ENCODE measurements around the gene SIK3. TPM values are rescaled to one million over a fixed set of nuclear protein-coding genes. Genes with fewer than 3 reads are reported as not detected.
A peak's percentile ranks its signal among the peaks of the same experiment; 100 is the strongest.

SIK3 gene
- total RNA-seq, 1 donor from 2014 or later: 88.4 TPM

DNA sequence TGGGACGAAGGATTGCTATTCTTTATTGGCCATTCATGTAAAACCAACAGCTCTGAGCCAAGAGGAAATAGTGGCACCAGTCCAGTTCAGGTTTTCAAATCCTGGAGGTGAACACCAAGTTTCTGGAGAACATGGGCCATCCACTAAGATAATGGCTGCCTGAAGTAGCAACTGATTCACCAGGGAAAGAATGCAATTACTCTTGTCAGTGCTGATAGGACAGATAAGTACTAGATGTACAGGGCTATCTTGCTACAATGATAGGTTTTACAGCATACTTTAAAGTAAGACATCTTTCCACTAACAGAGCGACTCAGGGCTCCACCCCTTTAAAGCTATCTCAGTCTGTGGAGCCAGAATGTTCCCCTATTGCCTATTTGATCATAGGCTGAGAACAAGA, 224.0 kb downstream of the SIK3 start:
- CTCF ChIA-PET: interaction anchor here (1.9 kb wide), 1 partner anchor 232 kb away, joined by 13 read pairs; no protein-coding TSS in a partner anchor
- no peak for ATAC-seq (ENCODE audit: low read depth)
- Mint-ChIP-seq H3K4me3 (no peak overlapping the region), H3K4me1 (no peaks in the 10 kb centered on the region), H3K36me3 (ENCODE audit: low read depth) (peaks cover 75% of the 10 kb centered on the region), H3K9me3 (no peaks in the 10 kb centered on the region), H3K27me3 (no peaks in the 10 kb centered on the region), H3K27ac (no peak overlapping the region)
- POLR2A ChIA-PET: interaction anchor here (0.7 kb wide), 1 partner anchor 797 kb away, joined by 5 read pairs; no protein-coding TSS in a partner anchor
- no peak for DNase-seq
- TF ChIP-seq, protein P1, sequence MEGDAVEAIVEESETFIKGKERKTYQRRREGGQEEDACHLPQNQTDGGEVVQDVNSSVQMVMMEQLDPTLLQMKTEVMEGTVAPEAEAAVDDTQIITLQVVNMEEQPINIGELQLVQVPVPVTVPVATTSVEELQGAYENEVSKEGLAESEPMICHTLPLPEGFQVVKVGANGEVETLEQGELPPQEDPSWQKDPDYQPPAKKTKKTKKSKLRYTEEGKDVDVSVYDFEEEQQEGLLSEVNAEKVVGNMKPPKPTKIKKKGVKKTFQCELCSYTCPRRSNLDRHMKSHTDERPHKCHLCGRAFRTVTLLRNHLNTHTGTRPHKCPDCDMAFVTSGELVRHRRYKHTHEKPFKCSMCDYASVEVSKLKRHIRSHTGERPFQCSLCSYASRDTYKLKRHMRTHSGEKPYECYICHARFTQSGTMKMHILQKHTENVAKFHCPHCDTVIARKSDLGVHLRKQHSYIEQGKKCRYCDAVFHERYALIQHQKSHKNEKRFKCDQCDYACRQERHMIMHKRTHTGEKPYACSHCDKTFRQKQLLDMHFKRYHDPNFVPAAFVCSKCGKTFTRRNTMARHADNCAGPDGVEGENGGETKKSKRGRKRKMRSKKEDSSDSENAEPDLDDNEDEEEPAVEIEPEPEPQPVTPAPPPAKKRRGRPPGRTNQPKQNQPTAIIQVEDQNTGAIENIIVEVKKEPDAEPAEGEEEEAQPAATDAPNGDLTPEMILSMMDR (IDR thresholded peaks at IDR 0.05): no peak
- intact Hi-C loops (cut with micrococcal nuclease): no loop called here

DNA sequence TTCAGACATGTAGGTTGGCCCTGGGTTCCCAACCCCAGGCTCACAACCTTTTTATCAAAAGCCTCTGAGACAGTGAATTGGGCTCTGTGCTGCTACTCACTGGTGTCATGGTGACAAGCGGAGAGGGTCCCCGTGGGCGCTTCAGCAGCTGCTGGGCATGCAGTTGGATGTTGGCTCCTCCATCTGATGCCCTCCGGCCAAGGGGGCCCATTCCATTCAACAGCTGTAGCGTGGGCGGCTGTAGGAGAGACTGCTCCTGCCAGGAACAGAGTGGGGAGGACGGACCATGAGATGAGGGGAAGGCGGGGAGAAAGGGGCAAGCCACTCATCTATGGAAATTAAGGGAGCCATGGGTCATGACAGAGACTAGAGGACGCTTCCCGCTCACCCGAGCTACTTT, 224.8 kb downstream of the SIK3 start:
- intact Hi-C loops (cut with micrococcal nuclease): no loop called here
- ChIA-PET CTCF (interaction anchor here (1.9 kb wide), 1 partner anchor 233 kb away, joined by 13 read pairs; no protein-coding TSS in a partner anchor), POLR2A (interaction anchor here (0.6 kb wide), 1 partner anchor 51 kb away, joined by 3 read pairs; no protein-coding TSS in a partner anchor)
- Mint-ChIP-seq H3K9me3 (no peaks in the 10 kb centered on the region), H3K27me3 (no peaks in the 10 kb centered on the region), H3K4me3 (no peak overlapping the region), H3K27ac (no peak overlapping the region), H3K36me3 (ENCODE audit: low read depth) (peaks cover 83% of the 10 kb centered on the region), H3K4me1 (no peaks in the 10 kb centered on the region)
- TF ChIP-seq, protein P1 (IDR thresholded peaks at IDR 0.05): no peak
- ATAC-seq (ENCODE audit: low read depth) (no peak), DNase-seq (no peak)

DNA sequence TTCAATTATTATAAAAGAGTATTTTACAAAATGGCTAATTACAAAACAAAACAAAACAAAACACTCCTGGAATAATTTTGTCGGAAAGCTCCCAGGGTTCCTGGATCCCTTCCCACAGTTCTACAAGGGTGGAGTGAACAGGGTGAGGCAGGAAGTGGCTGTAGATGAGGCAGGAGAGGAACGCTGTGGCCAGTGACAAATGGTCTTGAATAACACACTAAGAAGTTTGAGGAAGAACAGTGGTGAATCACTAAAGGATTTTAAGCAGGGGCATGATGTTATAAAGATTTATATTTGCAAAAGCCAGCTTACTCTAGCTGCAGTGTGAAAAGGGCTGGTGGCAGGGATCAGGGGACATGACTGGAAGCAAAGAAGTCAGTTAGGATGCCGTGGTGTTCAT, 227.0 kb downstream of the SIK3 start:
- ChIA-PET CTCF (no interaction called here), POLR2A (no interaction called here)
- Mint-ChIP-seq H3K4me3 (no peak overlapping the region), H3K4me1 (no peaks in the 10 kb centered on the region), H3K27ac (no peak overlapping the region), H3K36me3 (ENCODE audit: low read depth) (peaks cover 93% of the 10 kb centered on the region), H3K9me3 (no peaks in the 10 kb centered on the region), H3K27me3 (no peaks in the 10 kb centered on the region)
- TF ChIP-seq, protein P1 (IDR thresholded peaks at IDR 0.05): no peak
- no peak for DNase-seq
- intact Hi-C loops (cut with micrococcal nuclease): no loop called here
- ATAC-seq (ENCODE audit: low read depth): no peak

DNA sequence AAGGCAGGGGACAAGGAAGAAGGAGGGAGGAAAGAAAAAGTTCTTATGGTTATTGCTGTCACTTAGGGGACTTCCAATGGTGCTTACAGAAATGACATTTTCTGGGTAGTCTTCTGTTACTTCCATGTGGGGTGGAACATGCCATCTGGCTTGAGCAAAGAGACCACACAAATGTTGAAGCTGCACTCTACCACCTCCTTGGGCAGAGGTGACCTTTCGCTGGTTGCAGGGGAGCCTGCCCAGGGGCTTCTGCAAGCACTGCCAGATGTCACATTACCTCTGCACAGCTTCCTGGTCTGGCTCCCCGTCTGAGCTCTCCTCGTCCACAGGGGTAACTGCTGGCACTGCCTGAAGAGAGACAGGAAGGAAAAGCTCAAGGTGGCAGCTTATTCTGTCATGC, 228.2 kb downstream of the SIK3 start:
- TF ChIP-seq, protein P1 (IDR thresholded peaks at IDR 0.05): no peak
- H3K27me3 Mint-ChIP-seq: no peaks in the 10 kb centered on the region
- intact Hi-C loops (cut with micrococcal nuclease): no loop called here
- ATAC-seq (ENCODE audit: low read depth) (no peak), DNase-seq (no peak)
- peak overlapping the region; percentile 12 for H3K27ac Mint-ChIP-seq
- H3K9me3 Mint-ChIP-seq: no peaks in the 10 kb centered on the region
- H3K36me3 Mint-ChIP-seq (ENCODE audit: low read depth): peaks cover 96% of the 10 kb centered on the region
- H3K4me3 Mint-ChIP-seq: no peak overlapping the region
- CTCF ChIA-PET: interaction anchor here (0.9 to 1.0 kb wide), 2 partner anchors 229 to 237 kb away, joined by 3 read pairs; no protein-coding TSS in a partner anchor
- POLR2A ChIA-PET: no interaction called here
- no peaks in the 10 kb centered on the region for H3K4me1 Mint-ChIP-seq

DNA sequence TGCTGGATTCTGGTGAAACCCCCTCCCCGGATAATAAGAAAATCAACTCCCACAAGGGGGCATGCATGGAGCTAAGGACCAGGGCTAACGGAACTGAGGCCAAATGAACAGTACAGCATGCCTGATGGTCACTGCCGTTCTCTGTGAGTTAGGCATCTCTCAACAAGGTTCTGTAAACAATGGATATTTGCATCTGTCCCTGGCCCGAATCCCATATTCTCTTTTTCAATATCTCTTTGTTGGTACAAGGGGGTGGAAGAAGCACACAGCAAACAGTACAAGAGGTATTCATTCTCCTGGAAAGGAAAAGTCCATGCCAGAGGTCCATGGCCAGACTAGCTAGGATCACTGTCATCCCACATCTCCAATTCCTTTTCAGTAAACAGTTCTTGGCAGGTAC, 228.6 kb downstream of the SIK3 start:
- peaks cover 95% of the 10 kb centered on the region for H3K36me3 Mint-ChIP-seq (ENCODE audit: low read depth)
- H3K9me3 Mint-ChIP-seq: no peaks in the 10 kb centered on the region
- DNase-seq (no peak), ATAC-seq (ENCODE audit: low read depth) (no peak)
- CTCF ChIA-PET: interaction anchor here (0.9 to 1.0 kb wide), 2 partner anchors 230 to 237 kb away, joined by 3 read pairs; no protein-coding TSS in a partner anchor
- POLR2A ChIA-PET: interaction anchor here (0.6 kb wide), 1 partner anchor 275 kb away, joined by 3 read pairs; no protein-coding TSS in a partner anchor
- intact Hi-C loops (cut with micrococcal nuclease): no loop called here
- no peak overlapping the region for H3K4me3 Mint-ChIP-seq
- H3K27me3 Mint-ChIP-seq: no peaks in the 10 kb centered on the region
- H3K27ac Mint-ChIP-seq: no peak overlapping the region
- H3K4me1 Mint-ChIP-seq: no peaks in the 10 kb centered on the region
- TF ChIP-seq, protein P1 (IDR thresholded peaks at IDR 0.05): no peak
